Measurements from ENCODE around the gene MRFAP1.
A peak's percentile ranks its signal among the peaks of the same experiment; 100 is the strongest.
"Not testable (repeated sequence)": the region's sequence is repeated elsewhere in the genome, so short reads cannot be mapped to it uniquely, and the experiment has no call there.

Gene MRFAP1

GRCh38 chr4:6668391-6668790 lies 27.9 kb downstream of the MRFAP1 start:
- no peak for DNase-seq (ENCODE audit: low spot score)

- DNase-seq (ENCODE audit: low spot score) = no peak
These were observed 31.2 kb downstream of the MRFAP1 start for GRCh38 chr4:6671648-6672047.

GRCh38 chr4:6672131-6672530 lies 31.6 kb downstream of the MRFAP1 start:
- no peak for DNase-seq (ENCODE audit: low spot score)

- not testable (repeated sequence) for DNase-seq (ENCODE audit: low spot score)
These were observed 32.2 kb downstream of the MRFAP1 start for GRCh38 chr4:6672541-6673190.

GRCh38 chr4:6673191-6673659 lies 32.7 kb downstream of the MRFAP1 start:
- not testable (repeated sequence) for DNase-seq (ENCODE audit: low spot score)

GRCh38 chr4:6673660-6674499 lies 33.4 kb downstream of the MRFAP1 start:
- DNase-seq (ENCODE audit: low spot score) = peak; percentile 92

- peak; percentile 68 for DNase-seq (ENCODE audit: low spot score)
These were observed 34.1 kb downstream of the MRFAP1 start for GRCh38 chr4:6674500-6675149.

- no peak for DNase-seq (ENCODE audit: low spot score)
These were observed 36.5 kb downstream of the MRFAP1 start for GRCh38 chr4:6676722-6677558.

GRCh38 chr4:6680372-6681034 lies 40.0 kb downstream of the MRFAP1 start:
- DNase-seq (ENCODE audit: low spot score) = no peak

- peak; percentile 50 for DNase-seq (ENCODE audit: low spot score)
These were observed 40.7 kb downstream of the MRFAP1 start for GRCh38 chr4:6681191-6681590.

GRCh38 chr4:6682862-6683590 lies 42.5 kb downstream of the MRFAP1 start:
- no peak for DNase-seq (ENCODE audit: low spot score)

- no peak for DNase-seq (ENCODE audit: low spot score)
These were observed 44.2 kb downstream of the MRFAP1 start for GRCh38 chr4:6684656-6685055.

- DNase-seq (ENCODE audit: low spot score) = no peak
These were observed 45.8 kb downstream of the MRFAP1 start for GRCh38 chr4:6686104-6686787.

GRCh38 chr4:6687947-6688878 lies 47.7 kb downstream of the MRFAP1 start:
- no peak for DNase-seq (ENCODE audit: low spot score)

- no peak for DNase-seq (ENCODE audit: low spot score)
These were observed 48.5 kb downstream of the MRFAP1 start for GRCh38 chr4:6688879-6689505.

GRCh38 chr4:6689506-6689960 lies 49.0 kb downstream of the MRFAP1 start:
- DNase-seq (ENCODE audit: low spot score) = no peak

Data from hematopoietic multipotent progenitor cell treated with erythropoietin and hydrocortisone succinate and interleukin-3 and kit ligand, for 15 days (in vitro differentiated cells).